ENCODE data around the gene ABHD16B.

DNA sequence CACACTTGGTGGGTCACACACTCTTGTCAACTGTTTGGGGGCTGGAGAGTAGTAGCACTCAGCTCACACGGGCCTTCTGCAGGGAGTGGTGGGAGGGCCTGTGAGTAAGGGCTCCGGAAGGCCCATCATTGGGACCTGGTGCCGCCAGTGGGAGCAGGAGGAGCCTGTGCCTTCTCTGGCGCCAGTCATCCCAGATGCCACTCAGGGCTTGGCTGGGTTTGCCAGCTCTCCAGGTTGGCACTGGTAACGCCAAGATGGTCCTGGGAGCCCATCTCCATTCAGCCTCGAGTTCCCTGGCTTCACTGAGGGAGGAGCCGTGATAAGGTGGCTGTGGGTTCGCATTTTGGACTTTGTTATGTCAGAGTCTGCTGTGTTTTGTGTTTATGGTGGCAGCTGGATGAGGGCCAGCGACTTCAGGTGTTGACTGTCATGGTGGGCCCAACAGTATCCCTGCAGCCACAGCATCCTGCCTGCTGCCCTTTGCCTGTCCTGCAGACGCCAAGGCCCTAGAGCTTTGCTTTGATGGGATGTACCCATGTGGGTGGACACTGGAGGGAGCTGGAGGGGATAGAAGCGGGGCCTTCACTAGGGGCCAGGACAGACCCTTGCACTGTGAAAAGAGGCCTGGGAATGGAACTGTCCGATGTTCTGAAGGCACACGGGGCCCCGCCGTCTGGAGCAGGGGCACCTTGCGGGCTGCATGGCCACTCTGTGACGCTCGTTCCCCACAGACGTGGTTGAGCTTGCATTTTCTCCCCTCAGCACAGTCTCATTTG lies 20.3 kb downstream of the ABHD16B start:
- TF ChIP-seq POLR2A (IDR thresholded peaks at IDR 0.05): no peak
- TF ChIP-seq, protein P1, sequence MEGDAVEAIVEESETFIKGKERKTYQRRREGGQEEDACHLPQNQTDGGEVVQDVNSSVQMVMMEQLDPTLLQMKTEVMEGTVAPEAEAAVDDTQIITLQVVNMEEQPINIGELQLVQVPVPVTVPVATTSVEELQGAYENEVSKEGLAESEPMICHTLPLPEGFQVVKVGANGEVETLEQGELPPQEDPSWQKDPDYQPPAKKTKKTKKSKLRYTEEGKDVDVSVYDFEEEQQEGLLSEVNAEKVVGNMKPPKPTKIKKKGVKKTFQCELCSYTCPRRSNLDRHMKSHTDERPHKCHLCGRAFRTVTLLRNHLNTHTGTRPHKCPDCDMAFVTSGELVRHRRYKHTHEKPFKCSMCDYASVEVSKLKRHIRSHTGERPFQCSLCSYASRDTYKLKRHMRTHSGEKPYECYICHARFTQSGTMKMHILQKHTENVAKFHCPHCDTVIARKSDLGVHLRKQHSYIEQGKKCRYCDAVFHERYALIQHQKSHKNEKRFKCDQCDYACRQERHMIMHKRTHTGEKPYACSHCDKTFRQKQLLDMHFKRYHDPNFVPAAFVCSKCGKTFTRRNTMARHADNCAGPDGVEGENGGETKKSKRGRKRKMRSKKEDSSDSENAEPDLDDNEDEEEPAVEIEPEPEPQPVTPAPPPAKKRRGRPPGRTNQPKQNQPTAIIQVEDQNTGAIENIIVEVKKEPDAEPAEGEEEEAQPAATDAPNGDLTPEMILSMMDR (IDR thresholded peaks at IDR 0.05): no peak
